Pancreas (tissue), 10 donors: ENCODE data around the gene SMAD6. TPM values are rescaled to one million over a fixed set of nuclear protein-coding genes. Genes with fewer than 3 reads are reported as not detected.

Source experiments
- ATAC-seq, 4 donors: fragments of 200-7000 bp; cut with Tn5 transposase; one replicate each; pipeline versions ENCODE4 v1.8.0 to v1.9.1; 2020; ENCODE audit warnings: mild to moderate bottlenecking in 4 of 4, moderate library complexity in 4 of 4
- DNase-seq, 6 donors: peaks; one replicate each; pipeline ENCODE4 v3.0.0-alpha.2; 2020
- FAIRE-seq: peaks from 2 replicates; lab custom pipeline; 2012; peaks lifted over from hg19 to GRCh38; lab: Jason Lieb, UNC
- H3K27ac ChIP-seq, 4 donors: fragments of 200-600 bp; sonication (generic); 1 replicate in 3 of 4; 2 replicates in 1 of 4; pipeline versions ENCODE4 v1.5.0 to v1.8.0; 2020
- H3K27me3 ChIP-seq, 4 donors: fragments of 200-600 bp; one replicate each; pipeline ENCODE4 v1.8.0; 2021
- H3K36me3 ChIP-seq, 3 donors: fragments of 200-600 bp; sonication (generic) in 1 of 3; one replicate each; pipeline versions ENCODE4 v1.5.0 to v1.8.0; 2020 to 2021
- H3K4me1 ChIP-seq, 3 donors: fragments of 200-600 bp; one replicate each; pipeline ENCODE4 v1.8.0; 2021
- H3K4me3 ChIP-seq, 4 donors: fragments of 200-600 bp; sonication (generic) in 2 of 4; one replicate each; pipeline versions ENCODE4 v1.5.0 to v1.8.0; 2020 to 2021
- H3K9me3 ChIP-seq, 4 donors: fragments of 200-600 bp; one replicate each; pipeline ENCODE4 v1.8.0; 2021
- WGBS, 2 donors: extraction: QIAGEN DNeasy Blood & Tissue Kit; methylation state at CpG; one replicate each; pipeline ENCODE4 v1.1.7; 2013; 5-methylcytosine and 5-hydroxymethylcytosine counted together
- intact Hi-C, 3 donors: fragments of 100-400 bp; cut with DNase I; formaldehyde crosslinking; loops; one replicate each; pipeline versions ENCODE4 v1.11.1 to v1.14.2; 2022
- polyA plus RNA-seq, 2 donors: library from polyadenylated mRNA; stranded (reverse); fragments of 200-250 nt; gene quantifications; one replicate each; pipeline ENCODE4 v1.2.3, GENCODE V29; 2013
- total RNA-seq, 6 donors: library from RNA; stranded (reverse); fragmentation: NEBNext Ultra II Directional in 4 of 6; extraction: Animal tissue kit (Norgen Biotek cat#: 25700) in 4 of 6; gene quantifications; one replicate each; pipeline versions ENCODE4 v1.2.1 to v1.2.4, GENCODE V29; 2021 to 2023
- TF ChIP-seq, protein P1 (sequence below), 4 donors: fragments of 200-600 bp; sonication (generic) in 3 of 4; IDR thresholded peaks; one replicate each; pipeline versions ENCODE4 v1.5.0 to v1.8.0; 2021; ENCODE audit warnings: antibody characterized with exemption in 4 of 4
- donor health status: healthy with polysubstance abuse.
- donor health status: DM: no; HTN: no; CAD: no; lungs with moderate emphysema.
- donor health status: DM: no; HTN: no; CAD: no.
- donor health status: control.
- donor health status: control.
- donor health status: Bipolar disorder and iron deficiency.
- donor health status: DM: yes; HTN: yes; CAD: no.
- donor health status: DM: no; HTN: no; CAD: no.
- donor health status: DM: no; HTN: no; CAD: no.
- donor health status: DM: yes; HTN: yes; CAD: no.

SMAD6 gene
- total and polyA plus RNA-seq, 8 donors: 2.6 to 13.1 (median 3.2) TPM

DNA sequence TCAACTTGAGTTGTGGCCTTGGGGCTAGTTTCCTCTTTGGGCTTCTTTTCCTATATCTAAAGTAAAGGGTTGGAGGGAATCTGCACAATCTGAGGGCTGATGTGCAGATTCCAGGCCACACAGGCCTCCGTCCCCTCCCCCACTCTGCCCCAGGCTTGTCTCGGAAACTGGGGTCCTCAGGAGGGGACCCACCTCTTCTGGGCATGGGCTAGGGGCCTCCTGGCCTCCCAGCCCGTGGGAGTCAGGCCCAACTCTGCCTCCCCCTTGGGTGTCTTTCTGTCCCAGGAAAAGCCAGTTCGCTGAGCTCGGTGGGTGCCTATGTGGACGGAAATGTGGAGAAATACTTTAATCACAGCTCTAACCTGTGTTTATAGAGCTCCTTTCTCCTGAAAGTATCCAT is 4.8 kb downstream of the SMAD6 start:
- Histone ChIP-seq H3K36me3 (no peaks in the 10 kb centered on the region), H3K4me3 (no peak overlapping the region), H3K9me3 (no peaks in the 10 kb centered on the region), H3K27me3 (no peaks in the 10 kb centered on the region), H3K4me1 (peaks cover 0 to 31% (median 0%) of the 10 kb centered on the region in 3 donors), H3K27ac (peak overlapping the region in 2 of 4 donors; percentile 15 to 28)
- DNase-seq: no peak
- FAIRE-seq: no peak
- ATAC-seq: no peak
- 70 to 76% methylated on average over 6 of the region's 6 CpGs for WGBS, 2 donors
- TF ChIP-seq, protein P1, sequence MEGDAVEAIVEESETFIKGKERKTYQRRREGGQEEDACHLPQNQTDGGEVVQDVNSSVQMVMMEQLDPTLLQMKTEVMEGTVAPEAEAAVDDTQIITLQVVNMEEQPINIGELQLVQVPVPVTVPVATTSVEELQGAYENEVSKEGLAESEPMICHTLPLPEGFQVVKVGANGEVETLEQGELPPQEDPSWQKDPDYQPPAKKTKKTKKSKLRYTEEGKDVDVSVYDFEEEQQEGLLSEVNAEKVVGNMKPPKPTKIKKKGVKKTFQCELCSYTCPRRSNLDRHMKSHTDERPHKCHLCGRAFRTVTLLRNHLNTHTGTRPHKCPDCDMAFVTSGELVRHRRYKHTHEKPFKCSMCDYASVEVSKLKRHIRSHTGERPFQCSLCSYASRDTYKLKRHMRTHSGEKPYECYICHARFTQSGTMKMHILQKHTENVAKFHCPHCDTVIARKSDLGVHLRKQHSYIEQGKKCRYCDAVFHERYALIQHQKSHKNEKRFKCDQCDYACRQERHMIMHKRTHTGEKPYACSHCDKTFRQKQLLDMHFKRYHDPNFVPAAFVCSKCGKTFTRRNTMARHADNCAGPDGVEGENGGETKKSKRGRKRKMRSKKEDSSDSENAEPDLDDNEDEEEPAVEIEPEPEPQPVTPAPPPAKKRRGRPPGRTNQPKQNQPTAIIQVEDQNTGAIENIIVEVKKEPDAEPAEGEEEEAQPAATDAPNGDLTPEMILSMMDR (IDR thresholded peaks at IDR 0.05): no peak
- intact Hi-C loops: loop anchor here in 1 of 3 donors (5.0 kb wide), 1 partner anchor 60 kb away; no protein-coding TSS in a partner anchor

DNA sequence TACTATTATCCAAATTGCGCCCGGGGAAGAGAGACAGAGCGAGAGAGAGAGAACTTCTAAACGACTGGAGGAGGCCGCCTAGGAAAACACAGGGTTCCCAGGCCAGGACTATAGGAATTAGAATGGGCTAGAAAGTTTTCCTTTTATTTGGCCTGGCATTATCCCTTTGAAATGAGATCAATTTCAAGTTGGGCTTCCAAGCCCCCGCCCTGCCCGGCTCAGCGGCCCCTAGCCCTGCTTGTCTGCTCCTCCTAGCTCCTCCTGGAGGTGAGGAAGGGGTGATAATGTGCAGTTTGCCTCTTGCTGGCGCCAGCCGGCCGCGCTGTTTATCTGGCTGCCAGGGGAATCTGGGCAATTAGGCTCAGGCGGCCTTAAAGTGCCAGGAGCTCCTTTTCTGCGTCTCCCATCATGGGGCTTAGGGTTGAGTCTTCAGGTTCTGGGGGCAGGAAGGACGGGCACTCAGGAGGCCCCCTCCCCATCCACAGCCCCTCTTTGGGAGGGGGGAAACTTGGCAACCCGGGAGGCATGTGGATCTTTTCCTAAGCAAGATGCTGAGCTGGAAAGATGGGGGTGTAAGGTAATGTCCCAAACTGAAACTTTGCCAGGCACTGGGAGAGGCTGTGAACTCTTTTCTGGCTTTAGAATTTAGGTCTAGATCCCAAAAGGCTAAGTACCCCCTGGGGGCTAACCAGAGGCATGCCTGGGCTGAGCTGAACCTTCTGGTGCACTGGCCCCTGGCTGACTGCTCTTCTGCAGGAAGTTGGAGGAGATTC is 5.5 kb downstream of the SMAD6 start:
- Histone ChIP-seq H3K27ac (peak overlapping the region in 2 of 4 donors; percentile 15 to 28), H3K4me3 (no peak overlapping the region), H3K27me3 (no peaks in the 10 kb centered on the region), H3K4me1 (peaks cover 0 to 31% (median 0%) of the 10 kb centered on the region in 3 donors), H3K9me3 (no peaks in the 10 kb centered on the region), H3K36me3 (no peaks in the 10 kb centered on the region)
- 27 to 32% methylated on average over 16 of the region's 16 CpGs for WGBS, 2 donors
- FAIRE-seq (no peak), ATAC-seq (peak; percentile 32 to 61 (median 56)), DNase-seq (peak in 4 of 6 donors; percentile 38 to 77 (median 52))
- intact Hi-C loops: loop anchor here in 1 of 3 donors (5.0 kb wide), 1 partner anchor 60 kb away; no protein-coding TSS in a partner anchor
- TF ChIP-seq, protein P1 (IDR thresholded peaks at IDR 0.05): no peak

DNA sequence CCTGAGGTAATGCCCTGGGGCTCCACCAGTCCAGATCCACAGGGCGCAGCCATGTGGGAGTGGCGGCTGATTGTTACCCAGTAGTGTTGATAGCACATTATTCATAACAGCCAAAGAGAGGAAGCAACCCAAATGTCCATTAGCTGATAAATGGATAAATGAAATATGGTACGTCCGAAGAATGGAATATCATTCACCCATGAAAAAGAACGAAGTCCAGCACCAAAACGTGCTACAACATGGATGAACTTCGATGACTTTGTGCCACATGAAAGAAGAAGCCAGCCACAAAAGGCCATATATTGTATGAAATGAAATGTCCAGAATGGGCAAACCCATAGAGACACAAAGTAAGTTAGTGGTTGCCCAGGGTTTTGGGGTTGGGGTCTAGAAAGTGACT is 6.4 kb downstream of the SMAD6 start:
- TF ChIP-seq, protein P1 (IDR thresholded peaks at IDR 0.05): no peak
- no peaks in the 10 kb centered on the region for H3K36me3 ChIP-seq
- FAIRE-seq (no peak), ATAC-seq (no peak), DNase-seq (no peak)
- H3K27me3 ChIP-seq: no peaks in the 10 kb centered on the region
- WGBS, 2 donors: 94% methylated on average over 7 of the region's 7 CpGs
- intact Hi-C loops: loop anchor here in 1 of 3 donors (5.0 kb wide), 1 partner anchor 59 kb away; no protein-coding TSS in a partner anchor
- no peaks in the 10 kb centered on the region for H3K9me3 ChIP-seq
- no peak overlapping the region for H3K27ac ChIP-seq
- no peak overlapping the region for H3K4me3 ChIP-seq
- H3K4me1 ChIP-seq: peaks cover 0 to 31% (median 0%) of the 10 kb centered on the region in 3 donors

DNA sequence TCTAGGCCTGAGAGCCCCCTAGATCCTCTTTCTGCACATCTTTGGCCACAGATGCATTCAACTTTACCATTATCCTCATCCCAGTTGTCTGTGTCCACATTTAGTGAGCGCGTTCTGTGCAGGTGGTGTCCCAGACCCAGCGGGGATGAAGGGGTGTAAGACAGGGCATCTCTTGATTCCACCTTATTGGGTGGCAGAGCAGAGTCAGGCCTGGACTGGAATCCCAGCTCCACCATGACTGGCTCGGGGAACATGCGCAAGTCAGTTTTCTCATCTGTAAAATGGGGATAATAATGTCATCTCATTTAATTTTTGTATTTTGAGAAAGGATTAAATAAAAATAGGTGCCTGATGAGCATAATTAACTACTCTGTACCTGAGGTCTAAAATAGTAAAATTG is 7.8 kb downstream of the SMAD6 start:
- ATAC-seq (no peak), FAIRE-seq (no peak), DNase-seq (peak in 1 of 6 donors; percentile 2)
- Histone ChIP-seq H3K9me3 (no peaks in the 10 kb centered on the region), H3K36me3 (no peaks in the 10 kb centered on the region), H3K27ac (no peak overlapping the region), H3K27me3 (no peaks in the 10 kb centered on the region), H3K4me1 (peaks cover 0 to 34% (median 5%) of the 10 kb centered on the region in 3 donors), H3K4me3 (no peak overlapping the region)
- intact Hi-C loops: loop anchor here in 2 of 3 donors (5.0 kb wide), 2 partner anchors 47 to 57 kb away; no protein-coding TSS in a partner anchor
- WGBS, 2 donors: 97 to 98% methylated on average over 5 of the region's 5 CpGs
- TF ChIP-seq, protein P1 (IDR thresholded peaks at IDR 0.05): no peak
